K562 treated with DMSO at 1 percent for 24 hours (cell line): ENCODE data around the gene CTCF. TPM values are rescaled to one million over a fixed set of nuclear protein-coding genes. Genes with fewer than 3 reads are reported as not detected.

ENCODE experiments used
- total RNA-seq: library from RNA; unstranded; fragments of 300-600 nt; gene quantifications from 2 replicates; pipeline ENCODE4 v1.2.3, GENCODE V29; 2022; ENCODE audit warnings: low read depth; ENCODE audit not compliant: insufficient read depth

Gene CTCF, protein sequence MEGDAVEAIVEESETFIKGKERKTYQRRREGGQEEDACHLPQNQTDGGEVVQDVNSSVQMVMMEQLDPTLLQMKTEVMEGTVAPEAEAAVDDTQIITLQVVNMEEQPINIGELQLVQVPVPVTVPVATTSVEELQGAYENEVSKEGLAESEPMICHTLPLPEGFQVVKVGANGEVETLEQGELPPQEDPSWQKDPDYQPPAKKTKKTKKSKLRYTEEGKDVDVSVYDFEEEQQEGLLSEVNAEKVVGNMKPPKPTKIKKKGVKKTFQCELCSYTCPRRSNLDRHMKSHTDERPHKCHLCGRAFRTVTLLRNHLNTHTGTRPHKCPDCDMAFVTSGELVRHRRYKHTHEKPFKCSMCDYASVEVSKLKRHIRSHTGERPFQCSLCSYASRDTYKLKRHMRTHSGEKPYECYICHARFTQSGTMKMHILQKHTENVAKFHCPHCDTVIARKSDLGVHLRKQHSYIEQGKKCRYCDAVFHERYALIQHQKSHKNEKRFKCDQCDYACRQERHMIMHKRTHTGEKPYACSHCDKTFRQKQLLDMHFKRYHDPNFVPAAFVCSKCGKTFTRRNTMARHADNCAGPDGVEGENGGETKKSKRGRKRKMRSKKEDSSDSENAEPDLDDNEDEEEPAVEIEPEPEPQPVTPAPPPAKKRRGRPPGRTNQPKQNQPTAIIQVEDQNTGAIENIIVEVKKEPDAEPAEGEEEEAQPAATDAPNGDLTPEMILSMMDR
- 36.6 and 38.1 TPM in 2 replicates for total RNA-seq

DNA sequence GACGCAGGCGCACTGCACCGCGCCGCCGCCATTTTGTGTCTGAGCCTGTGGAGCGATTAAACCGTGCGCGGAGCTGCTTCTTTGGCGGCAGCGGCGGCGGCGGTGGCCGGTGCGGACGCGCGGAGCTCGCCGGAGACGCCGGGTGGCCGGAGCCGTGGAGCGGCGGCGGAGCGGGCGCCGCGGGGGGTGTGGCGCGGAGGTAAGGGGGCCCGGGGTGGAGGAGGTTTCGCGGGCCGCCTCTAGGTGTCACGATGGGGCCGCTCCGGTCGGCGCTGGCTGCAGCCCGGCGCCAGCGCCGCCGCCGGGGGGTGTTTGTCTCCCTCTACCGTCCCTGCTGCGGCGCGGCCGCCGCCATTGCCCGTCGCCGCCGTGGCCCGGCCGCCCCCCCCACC, at the start of gene CTCF:
Gene CTCF, plus strand, starts transcription at position 1 of the 392 bp plus-strand sequence. CDS start 48,307 bp downstream, outside the sequence.

DNA sequence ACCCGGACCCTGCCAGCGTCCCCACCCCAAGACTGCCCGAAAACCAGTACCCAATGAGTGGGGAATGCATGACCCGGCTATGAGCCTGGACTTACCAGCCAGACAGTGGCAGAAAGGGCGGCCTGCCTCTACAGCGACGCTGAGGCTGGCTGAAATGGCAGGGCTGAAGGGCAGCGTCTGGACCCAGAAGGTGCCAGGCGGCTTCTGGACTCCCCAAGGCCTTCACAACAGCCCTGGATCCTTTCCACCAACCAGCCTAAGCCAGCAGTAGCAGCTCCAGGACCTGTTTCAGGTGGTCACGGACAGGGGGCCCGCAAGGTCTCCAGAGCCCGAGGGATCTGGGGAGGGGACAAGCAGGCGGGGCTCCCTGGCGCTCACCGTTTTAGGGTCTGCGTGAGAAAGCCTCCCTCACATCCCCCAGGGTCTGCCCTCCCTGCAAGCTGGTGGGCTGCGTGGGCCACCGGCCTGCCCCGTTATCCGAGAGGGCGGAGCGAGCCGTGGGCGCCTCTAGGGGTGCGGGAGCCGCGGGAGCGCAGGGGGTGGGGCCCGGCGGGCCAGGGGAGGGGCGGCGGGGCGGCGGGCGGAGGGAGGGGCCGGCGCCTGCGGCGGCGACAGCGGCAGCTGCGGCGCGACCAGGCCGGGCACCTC, 34.0 kb upstream of the CTCF start, which contains the start of gene RIPOR1:
Gene RIPOR1, plus strand, starts transcription at position 608 of the 648 bp plus-strand sequence. CDS start 9,618 bp downstream, outside the sequence.

DNA sequence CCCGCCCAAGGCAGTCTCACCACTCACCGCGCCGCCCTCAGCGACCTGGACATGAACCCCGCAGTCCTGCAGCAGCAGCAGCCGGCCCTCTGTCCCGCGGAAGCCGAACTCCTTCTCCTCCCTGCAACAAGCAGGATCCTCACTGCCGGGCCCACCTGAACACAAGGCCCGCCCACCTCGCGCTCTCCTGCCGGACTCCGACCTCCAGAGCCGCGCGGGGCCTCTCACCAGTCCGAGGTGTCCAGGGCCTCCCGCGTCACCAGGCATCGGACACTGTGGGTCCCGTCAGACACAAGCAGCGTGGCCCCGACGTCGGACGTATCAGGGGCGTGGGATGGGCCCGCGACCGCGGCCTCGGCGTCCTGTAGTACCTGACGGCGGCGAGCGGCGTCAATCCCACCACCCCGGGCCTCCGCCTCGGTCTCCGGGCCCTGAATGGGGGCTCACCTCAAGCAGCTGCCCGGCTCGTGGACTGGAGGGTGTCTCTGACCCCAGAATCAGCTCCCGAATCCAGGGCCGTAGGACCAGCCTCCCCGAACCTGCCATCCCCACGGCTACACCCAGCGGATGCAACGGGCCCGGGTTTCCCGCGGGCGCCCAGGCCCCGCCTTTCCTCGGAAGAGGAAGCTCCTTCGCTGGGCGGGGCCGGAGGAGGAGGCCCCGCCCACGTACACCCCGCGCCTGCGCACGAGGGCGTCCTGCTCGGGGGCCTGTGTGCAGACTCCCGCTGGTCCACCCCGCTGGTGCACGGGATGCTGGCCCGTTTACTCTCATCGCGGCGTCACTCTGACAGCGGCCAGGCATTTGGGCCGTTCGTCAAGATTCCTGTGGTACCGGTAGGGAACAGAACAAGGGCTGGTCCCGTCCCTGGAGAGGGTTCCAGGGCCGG, 97.6 kb downstream of the CTCF start, which contains the start of gene ACD:
Gene ACD, minus strand, starts transcription at position 586 of the 889 bp plus-strand sequence. Its CDS starts 40 bp downstream, at position 546.

DNA sequence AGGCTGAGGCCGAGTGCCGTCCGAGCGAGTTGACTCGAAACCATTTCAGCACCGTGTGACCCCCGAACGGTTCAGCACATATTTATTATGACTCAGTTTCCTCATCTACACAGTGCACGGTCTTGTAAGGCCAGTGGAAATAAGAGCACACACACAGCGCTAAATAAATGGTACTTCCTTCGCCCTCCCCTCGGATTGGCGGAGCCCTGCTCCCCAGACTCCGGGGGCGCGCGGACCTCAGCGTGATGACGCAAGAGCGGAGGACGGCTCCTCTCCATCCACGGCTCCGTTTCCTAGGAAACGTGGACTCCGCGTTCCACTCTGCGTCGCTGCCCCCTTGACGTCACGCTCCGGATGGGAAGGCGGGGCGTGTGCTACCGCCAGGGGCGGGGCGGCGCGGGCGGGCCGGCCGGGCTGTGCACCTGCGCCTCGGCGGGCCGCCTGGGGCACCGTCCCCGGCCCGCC, 98.3 kb downstream of the CTCF start, which contains the start of gene PARD6A:
Gene PARD6A, plus strand, starts transcription at position 397 of the 465 bp plus-strand sequence. CDS start 79 bp downstream, outside the sequence.

DNA sequence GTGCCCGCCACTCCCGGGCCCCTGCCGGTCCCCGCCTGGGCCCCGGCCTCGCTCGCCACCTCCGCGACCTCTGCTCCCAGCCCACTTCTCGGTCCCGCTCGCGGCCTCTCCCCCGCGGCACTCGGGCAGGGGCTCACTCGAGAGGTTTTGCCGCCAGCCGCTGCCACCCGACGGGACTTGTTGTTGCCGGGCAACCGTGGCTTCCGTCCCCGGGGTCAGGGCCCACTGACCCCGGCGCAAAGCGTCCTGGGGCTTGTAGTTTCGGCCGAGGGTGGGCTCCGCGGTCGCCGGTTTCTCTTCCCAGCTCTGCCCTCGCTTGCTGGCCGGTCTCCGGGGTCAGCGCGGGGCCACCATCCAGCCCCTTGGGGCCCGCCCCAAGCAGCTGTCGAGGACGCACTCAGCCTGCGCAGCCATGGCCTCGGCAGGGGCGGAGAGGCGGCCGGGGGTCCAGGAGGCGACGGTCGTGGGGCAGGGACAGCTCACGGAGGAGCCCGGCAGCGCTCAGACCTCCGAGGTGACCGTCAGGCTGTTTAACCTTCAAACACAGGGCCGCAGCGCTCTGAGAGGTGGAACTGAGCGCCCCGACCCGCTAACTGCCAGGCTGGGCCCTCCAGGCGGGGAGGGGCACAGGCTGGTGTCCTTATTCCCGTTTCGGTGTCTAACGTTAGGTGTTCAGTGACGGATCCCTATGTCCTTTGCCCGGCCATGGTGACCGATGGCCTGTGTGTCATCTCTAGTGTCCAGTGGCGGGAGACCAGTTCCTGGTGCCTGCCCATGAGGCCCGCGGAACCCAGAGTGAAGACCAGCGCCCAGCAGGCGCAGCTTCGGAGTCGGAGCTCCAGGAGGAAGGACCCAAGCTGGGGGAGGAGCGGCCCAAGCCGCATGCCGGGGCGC, 104.5 kb downstream of the CTCF start, which contains the start of the genes C16orf86 and ENKD1:
Gene C16orf86, plus strand, starts transcription at position 256 of the 894 bp plus-strand sequence. Its CDS starts 157 bp downstream, at position 413.
Gene ENKD1, minus strand, starts transcription at position 192 of the 894 bp plus-strand sequence. CDS start 308 bp downstream, outside the sequence.

Other genes with a start within 250 kb of the CTCF start
- 0.22 and 2.7 TPM in 2 replicates for gene KCTD19, start 235.8 kb upstream of the CTCF start, total RNA-seq
- 0.15 TPM in 1 of 2 replicates, not detected in the other for gene LRRC36, start 235.7 kb upstream of the CTCF start, total RNA-seq
- 0.61 TPM in 1 of 2 replicates, not detected in the other for gene TPPP3, start 169.0 kb upstream of the CTCF start, total RNA-seq
- gene ZDHHC1, start 146.0 kb upstream of the CTCF start, total RNA-seq: 0.24 and 0.64 TPM in 2 replicates
- gene HSD11B2, start 131.4 kb upstream of the CTCF start, total RNA-seq: 0.28 TPM in 1 of 2 replicates, not detected in the other
- 204 and 205 TPM in 2 replicates for gene ATP6V0D1, start 81.4 kb upstream of the CTCF start, total RNA-seq
- gene AGRP, start 79.0 kb upstream of the CTCF start, total RNA-seq: not detected in 2 replicates
- gene RIPOR1, start 33.7 kb upstream of the CTCF start, total RNA-seq: 13.1 and 20.4 TPM in 2 replicates
- 2.0 TPM in 2 replicates for gene CARMIL2, start 82.6 kb downstream of the CTCF start, total RNA-seq
- gene ACD, start 97.7 kb downstream of the CTCF start, total RNA-seq: 51.6 and 54.9 TPM in 2 replicates
- gene PARD6A, start 98.4 kb downstream of the CTCF start, total RNA-seq: 1.3 and 4.6 TPM in 2 replicates
- gene ENKD1, start 104.2 kb downstream of the CTCF start, total RNA-seq: 17.9 and 18.4 TPM in 2 replicates
- gene C16orf86, start 104.3 kb downstream of the CTCF start, total RNA-seq: 1.1 and 2.5 TPM in 2 replicates
- gene GFOD2, start 156.8 kb downstream of the CTCF start, total RNA-seq: 19.9 and 22.5 TPM in 2 replicates
- gene RANBP10, start 244.0 kb downstream of the CTCF start, total RNA-seq: 16.9 and 17.6 TPM in 2 replicates
- gene TSNAXIP1, start 244.4 kb downstream of the CTCF start, total RNA-seq: 0.10 TPM in 1 of 2 replicates, not detected in the other